Left renal pelvis (tissue), 4 donors: Measurements from ENCODE around the gene PARP3. TPM values are rescaled to one million over a fixed set of nuclear protein-coding genes. Genes with fewer than 3 reads are reported as not detected.
"Not testable (repeated sequence)": the region's sequence is repeated elsewhere in the genome, so short reads cannot be mapped to it uniquely, and the experiment has no call there.

Experiments
- DNase-seq, 4 donors: peaks; one replicate each; pipeline ENCODE4 v3.0.0-alpha.2; 2013; ENCODE audit warnings: low read depth in 4 of 4, low spot score in 3 of 4
- polyA plus RNA-seq, 4 donors: library from polyadenylated mRNA; unstranded; fragments of 120-200 nt; gene quantifications; one replicate each; pipeline ENCODE4 v1.2.1, GENCODE V29; 2013; ENCODE audit not compliant: insufficient read length in 4 of 4

PARP3 gene
- polyA plus RNA-seq, 4 donors, result 9.4 to 19.2 (median 17.4) TPM

- DNase-seq, result peak in 1 of 4 donors; percentile 73
These were observed 40.8 kb downstream of the PARP3 start, which contains the start of gene ACY1 for GRCh38 chr3:51982838-51983577. Gene ACY1, plus strand, starts transcription at chr3:51983535. Its CDS starts 530 bp downstream, at chr3:51984065.

- DNase-seq, result no peak
These were observed 41.6 kb downstream of the PARP3 start for GRCh38 chr3:51983578-51984268.

GRCh38 chr3:51984269-51984647, 42.1 kb downstream of the PARP3 start:
- no peak for DNase-seq

GRCh38 chr3:51985063-51985462, 42.9 kb downstream of the PARP3 start:
- DNase-seq, result no peak

GRCh38 chr3:51986010-51986947, 44.1 kb downstream of the PARP3 start:
- DNase-seq, result no peak

- DNase-seq, result no peak
These were observed 45.4 kb downstream of the PARP3 start for GRCh38 chr3:51987568-51987967.

- DNase-seq, result no peak
These were observed 46.4 kb downstream of the PARP3 start for GRCh38 chr3:51988286-51989146.

- DNase-seq, result not testable (repeated sequence)
These were observed 48.4 kb downstream of the PARP3 start for GRCh38 chr3:51990501-51990971.

- DNase-seq, result no peak
These were observed 50.0 kb downstream of the PARP3 start for GRCh38 chr3:51992017-51992682.

- not testable (repeated sequence) for DNase-seq
These were observed 51.5 kb downstream of the PARP3 start for GRCh38 chr3:51993657-51994056.

GRCh38 chr3:51994530-51994929, 52.4 kb downstream of the PARP3 start:
- DNase-seq, result no peak

- DNase-seq, result peak in 3 of 4 donors; percentile 91 to 94 (median 93)
These were observed 53.4 kb downstream of the PARP3 start, which contains the start of gene RPL29 for GRCh38 chr3:51995346-51996163. Gene RPL29, minus strand, starts transcription at chr3:51995895. Its CDS starts 434 bp downstream, at chr3:51995461.

GRCh38 chr3:51997172-51997571, 55.0 kb downstream of the PARP3 start:
- no peak for DNase-seq

- DNase-seq, result no peak
These were observed 55.9 kb downstream of the PARP3 start for GRCh38 chr3:51997935-51998596.
